ENCODE results near the gene EIF4A3. TPM values are rescaled to one million over a fixed set of nuclear protein-coding genes. Genes with fewer than 3 reads are reported as not detected.

The EIF4A3 gene
- 86.7 and 96.7 TPM in 2 replicates for total RNA-seq (2014; rRNA removed; shearing (Covaris generic))
- polyA plus RNA-seq (2014; cell fraction: nucleus; rRNA removed) = 129 and 134 TPM in 2 replicates

DNA sequence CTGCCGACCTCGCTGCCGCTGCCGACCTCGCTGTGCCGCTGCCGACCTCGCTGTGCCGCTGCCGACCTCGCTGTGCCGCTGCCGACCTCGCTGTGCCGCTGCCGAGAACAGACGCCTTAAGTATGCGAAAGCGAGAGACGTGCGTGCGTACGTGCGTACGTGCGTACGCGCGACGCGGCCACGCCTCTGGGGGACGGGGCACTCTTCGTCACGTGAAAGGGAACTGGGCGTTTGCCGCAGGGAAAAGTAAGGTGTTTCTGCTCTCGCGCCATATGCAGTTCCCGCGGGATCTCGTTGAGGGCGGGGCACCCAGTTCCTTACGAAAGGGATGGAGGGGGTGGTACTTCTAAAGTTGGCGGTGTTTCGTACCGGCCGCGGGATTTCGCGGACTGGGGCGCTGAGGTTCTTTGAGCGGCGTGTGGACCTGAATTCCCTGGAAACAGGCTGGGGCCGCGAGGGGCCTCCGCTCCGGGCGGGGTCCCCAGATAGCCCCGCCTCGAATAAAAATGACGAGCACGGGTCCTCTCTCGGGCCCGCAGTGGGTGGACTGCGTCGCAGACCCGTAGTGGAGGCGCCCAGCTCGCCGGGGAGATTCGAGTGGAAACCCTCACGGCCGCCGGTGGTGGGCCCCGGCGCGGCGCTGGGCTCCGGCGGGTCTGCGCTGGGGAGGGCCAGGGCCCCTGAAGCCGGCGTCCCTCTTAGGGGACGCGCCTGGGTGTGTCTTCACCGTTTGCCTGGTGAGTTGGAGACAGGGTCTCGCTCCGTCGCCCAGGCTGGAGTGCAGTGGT lies at the start of gene EIF4A3:
TSS of gene EIF4A3 (minus strand) at position 94 of the 788 bp plus-strand sequence. CDS start 167 bp downstream, outside the sequence.
- DNase-seq (ENCODE audit: extremely low read depth, low read depth) = peak; percentile 99

- DNase-seq (ENCODE audit: extremely low read depth, low read depth) = no peak
Observed at GRCh38 chr17:80196652-80197051, 49.7 kb upstream of the EIF4A3 start.

DNA sequence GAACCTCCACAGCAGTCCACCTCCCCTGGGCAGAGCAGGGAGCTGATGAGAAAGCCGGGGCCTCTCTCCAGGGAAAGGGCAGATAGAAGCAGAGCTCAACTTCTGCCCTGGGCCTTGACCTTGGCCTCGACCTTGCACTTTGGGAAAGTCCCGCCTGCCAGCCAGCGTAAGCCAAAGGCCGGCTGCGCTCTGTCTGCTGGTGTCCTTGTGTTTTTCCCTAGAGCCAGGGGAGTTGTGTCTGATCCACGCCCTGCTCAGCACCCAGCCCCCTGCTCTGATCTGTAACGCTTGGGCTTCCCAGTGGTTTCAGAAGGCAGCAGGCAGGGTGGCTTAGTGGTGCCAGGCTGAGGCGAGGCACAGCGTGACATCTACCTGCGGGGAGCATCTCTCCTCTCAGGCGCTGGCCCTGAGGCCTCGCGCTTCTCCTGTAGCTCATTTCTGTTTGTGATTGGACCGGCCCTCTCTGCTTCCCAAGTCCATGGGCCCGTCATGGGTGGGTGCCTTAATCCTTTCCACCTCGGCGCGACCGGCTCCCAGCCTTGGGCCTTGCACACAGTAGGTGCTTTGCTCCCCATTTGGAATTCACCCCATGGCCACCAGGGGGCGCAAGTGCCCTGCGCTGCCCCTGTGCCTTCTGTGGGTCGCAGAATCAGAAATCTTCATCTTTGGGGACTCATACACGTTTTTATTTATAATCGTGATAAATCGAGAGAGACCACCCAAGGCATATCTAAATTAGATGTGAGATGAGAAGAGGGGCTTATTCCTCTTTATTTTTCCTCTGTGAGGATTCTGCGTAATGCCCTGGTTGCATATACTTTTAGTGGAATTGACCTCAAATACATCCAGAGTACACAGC lies 49.0 kb upstream of the EIF4A3 start:
- no peak for DNase-seq (ENCODE audit: extremely low read depth, low read depth)

DNA sequence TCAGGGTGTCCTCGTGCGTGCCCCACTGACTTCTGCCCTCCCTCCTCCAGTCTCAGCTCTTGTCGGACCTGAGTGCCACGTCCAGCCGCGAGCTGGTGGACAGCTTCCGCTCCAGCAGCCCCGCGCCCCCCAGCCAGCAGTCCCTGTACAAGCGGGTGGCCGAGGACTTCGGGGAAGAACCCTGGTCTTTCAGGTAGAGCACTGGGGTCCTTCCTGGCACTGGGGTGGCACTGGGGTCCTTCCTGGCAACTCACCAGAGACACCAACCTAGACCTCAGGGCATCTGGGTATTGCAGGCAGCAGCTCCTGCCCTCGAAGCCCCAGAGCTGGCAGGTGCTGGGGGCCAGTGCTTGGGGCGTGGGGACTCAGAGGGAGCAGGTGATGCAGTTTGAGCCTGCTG lies 48.2 kb upstream of the EIF4A3 start:
- no peak for DNase-seq (ENCODE audit: extremely low read depth, low read depth)

GRCh38 chr17:80191865-80192661 lies 45.1 kb upstream of the EIF4A3 start:
- no peak for DNase-seq (ENCODE audit: extremely low read depth, low read depth)

DNA sequence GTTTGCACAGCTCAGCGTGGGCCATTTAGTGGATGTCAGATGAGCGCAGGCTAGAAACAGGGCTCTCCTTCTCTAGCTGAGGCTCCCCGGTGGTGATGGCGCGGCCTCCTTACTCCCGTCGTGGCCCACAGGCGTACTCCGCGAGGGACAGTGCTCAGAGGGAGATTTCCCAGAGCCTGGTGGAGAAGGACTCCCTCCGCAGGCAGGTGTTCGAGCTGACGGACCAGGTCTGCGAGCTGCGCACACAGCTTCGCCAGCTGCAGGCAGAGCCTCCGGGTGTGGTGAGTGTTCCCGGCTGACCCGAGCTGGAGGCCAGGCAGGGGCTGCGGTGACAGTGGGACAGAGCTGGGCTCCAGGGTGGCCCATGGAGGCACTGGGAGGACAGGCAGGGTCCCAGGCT lies 44.3 kb upstream of the EIF4A3 start:
- DNase-seq (ENCODE audit: extremely low read depth, low read depth) = no peak

DNA sequence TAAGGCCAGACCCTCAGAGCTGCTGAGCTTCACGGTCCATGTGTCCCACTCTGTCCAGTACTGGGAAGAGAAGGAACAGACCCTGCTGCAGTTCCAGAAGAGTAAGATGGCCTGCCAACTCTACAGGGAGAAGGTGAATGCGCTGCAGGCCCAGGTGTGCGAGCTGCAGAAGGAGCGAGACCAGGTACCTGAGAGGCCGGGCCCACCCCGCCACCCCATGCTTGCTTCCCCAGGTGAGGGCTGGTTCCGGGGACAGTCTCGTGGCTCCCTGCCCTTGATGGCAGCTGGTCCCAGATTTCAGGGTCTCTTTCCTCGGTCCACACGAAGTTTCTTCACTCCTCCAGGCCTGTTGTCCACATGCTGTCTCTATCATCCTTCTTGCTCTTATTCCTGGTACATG lies 43.8 kb upstream of the EIF4A3 start:
- DNase-seq (ENCODE audit: extremely low read depth, low read depth) = no peak

- DNase-seq (ENCODE audit: extremely low read depth, low read depth) = no peak
Observed at GRCh38 chr17:80189611-80190010, 42.7 kb upstream of the EIF4A3 start.

- DNase-seq (ENCODE audit: extremely low read depth, low read depth) = peak; percentile 26
Observed at GRCh38 chr17:80187515-80187941, 40.6 kb upstream of the EIF4A3 start.

GRCh38 chr17:80187090-80187489 lies 40.2 kb upstream of the EIF4A3 start:
- peak; percentile 16 for DNase-seq (ENCODE audit: extremely low read depth, low read depth)

- DNase-seq (ENCODE audit: extremely low read depth, low read depth) = no peak
Observed at GRCh38 chr17:80185968-80186367, 39.0 kb upstream of the EIF4A3 start.

DNA sequence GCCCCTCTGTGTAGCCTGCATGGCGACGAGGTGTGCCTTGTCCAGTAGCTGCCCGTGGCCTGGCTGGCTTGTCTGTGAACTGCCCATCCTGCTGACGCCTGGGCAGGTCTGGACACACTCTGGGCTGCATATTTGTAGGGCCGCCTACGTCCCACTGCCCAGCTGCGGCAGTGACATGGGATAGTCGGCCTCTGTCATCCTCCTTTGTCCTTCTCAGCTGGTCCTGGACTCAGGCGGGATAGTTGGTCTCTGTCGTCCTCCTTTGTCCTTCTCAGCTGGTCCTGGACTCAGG lies 37.4 kb upstream of the EIF4A3 start:
- DNase-seq (ENCODE audit: extremely low read depth, low read depth) = no peak

- no peak for DNase-seq (ENCODE audit: extremely low read depth, low read depth)
Observed at GRCh38 chr17:80183581-80184422, 36.9 kb upstream of the EIF4A3 start.

DNA sequence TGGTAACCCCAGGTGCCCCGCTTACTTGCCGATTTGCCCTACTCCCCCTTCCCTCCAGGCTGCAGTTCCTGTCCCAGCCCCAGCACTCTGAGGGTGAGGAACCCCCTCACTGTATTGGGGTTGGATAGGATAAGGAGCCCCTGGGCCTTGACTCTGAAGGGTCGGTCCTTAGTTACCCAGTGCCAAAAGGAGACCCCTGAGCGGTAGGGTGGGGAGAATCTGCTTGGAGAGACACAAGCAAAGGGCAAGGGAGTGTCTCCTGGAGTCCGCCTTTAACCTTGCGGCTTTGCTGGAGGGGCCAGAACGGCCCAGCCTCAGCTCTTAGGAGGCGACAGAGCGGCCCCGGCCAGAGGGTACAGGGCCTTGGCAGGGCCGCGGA lies 35.9 kb upstream of the EIF4A3 start:
- no peak for DNase-seq (ENCODE audit: extremely low read depth, low read depth)

DNA sequence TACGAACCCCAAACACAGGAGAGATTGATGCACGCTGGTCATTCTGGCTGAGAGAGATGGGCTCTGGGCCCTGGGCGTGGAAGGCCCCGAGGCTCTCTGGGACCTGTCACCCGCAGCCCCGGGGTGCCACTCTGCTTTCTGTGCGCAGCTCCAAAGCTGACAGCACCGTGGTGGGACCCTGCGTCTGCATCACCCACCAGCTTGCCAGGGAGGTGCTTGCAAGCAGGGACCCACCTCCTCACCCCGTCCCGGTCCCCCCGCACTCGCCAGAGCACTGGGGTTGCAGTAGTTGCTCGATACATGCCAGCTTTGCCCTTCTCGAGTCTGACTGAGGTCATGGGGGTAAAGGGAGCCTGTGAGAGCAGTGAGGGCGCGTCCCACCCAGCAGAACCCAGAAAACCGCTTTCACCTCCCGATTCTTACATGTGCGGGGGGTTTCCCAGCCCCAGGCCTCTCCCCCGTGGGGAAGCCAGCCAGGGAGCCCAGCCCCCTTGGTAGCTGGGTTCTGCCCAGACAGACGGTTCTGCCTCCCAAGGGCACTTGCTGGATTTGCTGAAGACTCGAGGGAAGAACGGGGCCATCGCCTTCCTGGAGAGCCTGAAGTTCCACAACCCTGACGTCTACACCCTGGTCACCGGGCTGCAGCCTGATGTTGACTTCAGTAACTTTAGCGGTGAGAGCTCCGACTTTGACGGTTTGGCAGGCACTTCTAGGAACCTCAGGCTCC lies 35.4 kb upstream of the EIF4A3 start:
- no peak for DNase-seq (ENCODE audit: extremely low read depth, low read depth)

- no peak for DNase-seq (ENCODE audit: extremely low read depth, low read depth)
Observed at GRCh38 chr17:80181431-80181830, 34.5 kb upstream of the EIF4A3 start.

DNA sequence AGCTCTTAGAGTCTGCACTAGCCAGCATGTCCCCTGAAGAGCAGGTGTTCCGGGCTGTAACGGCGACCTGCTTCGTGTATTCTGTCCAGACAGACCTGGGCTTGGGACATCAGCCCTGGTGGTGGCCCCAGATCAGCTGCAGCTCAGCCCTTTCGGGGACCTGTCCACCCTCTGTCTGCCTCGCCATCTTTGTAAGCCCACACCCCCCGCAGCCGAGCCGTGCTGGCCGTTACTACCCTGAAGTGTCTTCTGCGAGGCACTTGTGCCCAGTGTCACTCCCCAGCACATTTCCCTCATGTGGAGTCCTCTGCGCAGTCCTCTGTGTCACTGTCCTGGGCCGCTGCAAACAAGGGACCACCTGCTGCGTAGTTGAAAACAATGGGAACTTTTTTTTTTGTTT lies 33.3 kb upstream of the EIF4A3 start:
- no peak for DNase-seq (ENCODE audit: extremely low read depth, low read depth)

GRCh38 chr17:80177986-80178595 lies 31.2 kb upstream of the EIF4A3 start:
- no peak for DNase-seq (ENCODE audit: extremely low read depth, low read depth)

DNA sequence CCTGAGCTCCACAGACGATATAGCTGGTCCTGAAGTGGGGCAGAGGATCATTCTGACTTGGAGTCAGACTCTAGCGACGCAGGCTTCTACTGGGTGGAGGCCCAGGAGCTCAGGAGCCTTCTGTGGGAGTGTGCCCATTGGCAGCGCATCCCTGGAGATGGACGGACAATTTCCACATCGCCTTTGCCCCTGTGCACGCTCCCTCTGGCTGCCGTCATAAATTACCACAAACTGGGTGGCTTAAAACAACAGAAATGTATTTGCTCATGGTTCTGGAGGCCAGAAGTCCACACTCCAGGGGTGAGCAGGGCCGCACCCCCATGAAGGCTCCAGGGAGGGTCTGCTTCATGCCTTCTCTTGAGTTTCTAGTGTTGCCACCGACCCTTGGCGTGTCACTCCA lies 29.8 kb upstream of the EIF4A3 start:
- DNase-seq (ENCODE audit: extremely low read depth, low read depth) = no peak
